GM19043 (cell line): ENCODE results near the gene FOSL2.

Experiments
- ATAC-seq: cut with Tn5 transposase; IDR thresholded peaks from one replicate; pipeline ENCODE4 v1.9.1; 2021; ENCODE audit warnings: low read depth; ENCODE audit not compliant: unreplicated experiment

Gene FOSL2

DNA sequence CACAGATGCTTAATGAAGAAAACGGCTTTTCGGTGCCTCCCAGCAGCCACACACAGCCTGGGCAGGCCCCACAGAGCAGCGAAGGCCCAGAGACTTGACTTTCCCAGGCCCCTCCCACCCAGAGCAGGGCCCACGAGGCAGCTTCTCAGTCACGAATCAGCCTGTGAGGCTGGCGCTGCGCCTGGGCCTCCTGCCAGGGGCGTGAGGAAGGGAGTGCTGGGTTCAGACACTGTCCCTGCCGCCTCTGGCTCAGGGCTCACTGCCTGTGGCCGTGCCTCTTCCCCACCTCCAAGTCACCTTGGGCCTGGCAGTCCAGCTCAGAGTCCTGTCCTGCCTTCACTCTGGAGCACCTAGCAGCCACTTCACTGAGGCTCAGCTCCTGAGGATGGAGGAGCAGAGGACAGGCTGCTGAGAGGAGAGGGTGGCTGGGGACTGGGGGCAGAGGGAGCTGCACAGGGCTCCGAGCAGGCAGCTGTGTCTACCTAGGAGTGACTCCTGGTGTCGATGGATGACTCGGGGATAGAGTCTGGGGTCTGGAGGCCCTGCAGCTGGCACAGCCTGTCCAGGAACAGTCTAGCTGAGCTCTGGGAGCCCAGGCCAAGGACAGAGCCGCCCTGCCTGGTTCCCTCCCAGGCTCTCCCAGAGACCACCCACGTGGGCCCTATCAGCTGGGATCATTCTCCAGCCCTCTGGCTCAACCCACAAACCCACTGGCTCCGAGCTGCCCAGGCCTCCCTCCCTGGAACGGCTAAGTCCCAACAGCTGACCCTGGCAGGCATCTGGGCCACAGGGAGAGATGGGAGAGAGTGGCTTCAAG is 36.4 kb upstream of the FOSL2 start:
- no peak for ATAC-seq

- ATAC-seq: no peak
Measured at GRCh38 chr2:28357055-28357454, 35.6 kb upstream of the FOSL2 start.

DNA sequence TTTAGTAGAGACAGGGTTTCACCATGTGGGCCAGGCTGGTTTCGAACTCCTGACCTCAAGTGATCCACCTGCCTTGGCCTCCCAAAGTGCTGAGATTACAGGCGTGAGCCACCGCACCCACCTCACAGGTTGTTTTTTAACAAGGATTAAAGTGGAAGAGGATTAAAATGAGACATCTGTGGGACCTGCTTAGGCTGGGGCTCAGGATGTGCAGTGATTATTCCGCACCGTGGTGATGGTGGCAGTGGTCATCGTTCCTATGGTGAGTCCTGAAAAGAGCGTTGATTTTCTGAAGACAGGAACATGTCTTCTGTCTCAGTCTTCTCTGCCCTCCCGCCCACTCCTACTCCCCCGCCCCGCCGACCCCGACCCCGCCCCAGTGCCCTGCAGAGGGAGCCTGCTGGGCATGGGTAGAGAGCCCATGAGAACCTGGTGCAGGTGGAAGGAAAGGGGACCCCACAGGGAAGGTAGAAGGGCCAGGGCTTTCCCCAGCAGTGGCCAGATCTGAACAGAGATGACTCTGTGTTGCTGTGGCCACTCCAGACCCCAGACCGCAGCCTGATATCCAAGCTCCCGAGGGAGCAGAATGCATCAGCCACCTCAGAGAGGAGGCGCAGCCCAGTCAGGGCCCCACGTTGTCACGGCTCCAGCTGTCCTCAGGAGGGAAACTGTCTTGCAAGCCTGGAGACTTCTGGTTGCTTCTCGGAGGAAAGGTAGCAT is 34.5 kb upstream of the FOSL2 start:
- no peak for ATAC-seq

DNA sequence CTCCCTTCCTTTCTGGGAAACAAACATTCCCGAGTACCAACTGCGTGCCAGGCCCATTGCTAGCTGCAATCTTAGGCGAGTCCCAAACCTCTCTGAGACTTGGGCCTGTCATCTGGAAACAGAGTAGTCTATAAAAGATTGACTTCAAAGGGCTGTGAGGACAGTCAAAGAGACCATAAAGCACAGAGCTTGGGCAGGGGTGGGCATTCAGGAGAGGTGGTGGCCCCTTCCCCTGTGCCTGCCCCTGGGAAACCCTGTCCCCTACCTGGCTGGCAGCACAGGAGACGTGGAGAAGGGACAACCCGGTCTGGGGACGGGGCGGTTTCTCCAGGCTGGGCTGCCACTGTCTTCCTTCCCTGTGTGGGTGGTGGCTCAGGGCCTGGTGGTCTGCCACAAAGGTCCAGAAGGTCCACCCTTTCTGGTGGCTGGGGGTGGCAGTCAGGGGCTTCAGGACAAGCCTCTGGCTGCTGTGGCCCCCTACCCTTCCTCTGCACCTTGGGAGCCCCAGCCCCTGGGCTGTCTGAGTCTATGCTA is 33.9 kb upstream of the FOSL2 start:
- peak; percentile 8 for ATAC-seq

DNA sequence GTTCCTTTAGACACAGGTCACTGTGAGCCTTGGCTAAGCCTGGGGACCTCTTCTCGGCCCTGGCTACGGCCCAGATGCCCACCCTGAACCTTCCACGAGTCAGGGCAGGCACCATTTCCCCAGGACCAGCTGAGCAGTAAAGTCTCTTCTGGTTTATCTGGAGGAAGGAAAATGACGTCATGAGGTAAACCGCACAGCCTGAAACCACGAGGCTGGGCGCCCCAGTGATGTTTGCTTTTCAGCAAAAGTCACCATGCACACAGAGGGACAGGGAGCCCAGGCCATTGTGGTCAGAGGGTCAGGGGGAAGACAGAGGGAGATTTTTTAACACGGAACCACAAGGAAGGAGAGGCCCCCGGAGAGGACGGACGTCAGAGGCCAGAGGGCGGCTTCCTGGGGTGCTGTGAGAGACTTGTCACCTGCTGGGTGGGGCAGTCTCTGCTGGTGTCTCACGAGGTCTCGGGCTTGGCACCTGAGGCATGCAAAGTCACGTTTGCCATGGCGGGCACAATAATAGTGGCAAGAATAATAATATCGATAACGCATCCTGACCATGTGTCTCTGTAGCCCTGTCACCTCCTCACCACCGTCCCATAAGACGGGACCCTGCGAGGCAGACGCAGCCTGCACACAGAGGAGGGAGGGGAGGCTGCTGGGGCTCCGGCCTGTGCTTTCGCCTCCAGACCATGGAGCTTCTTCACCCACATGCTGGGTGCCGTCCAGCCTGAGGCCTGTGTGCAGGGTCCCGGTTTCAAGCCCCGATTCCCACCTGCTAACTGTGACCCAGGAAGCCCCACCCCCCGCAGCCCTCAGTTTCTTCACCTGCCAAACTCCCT is 33.2 kb upstream of the FOSL2 start:
- peak; percentile 76 for ATAC-seq

DNA sequence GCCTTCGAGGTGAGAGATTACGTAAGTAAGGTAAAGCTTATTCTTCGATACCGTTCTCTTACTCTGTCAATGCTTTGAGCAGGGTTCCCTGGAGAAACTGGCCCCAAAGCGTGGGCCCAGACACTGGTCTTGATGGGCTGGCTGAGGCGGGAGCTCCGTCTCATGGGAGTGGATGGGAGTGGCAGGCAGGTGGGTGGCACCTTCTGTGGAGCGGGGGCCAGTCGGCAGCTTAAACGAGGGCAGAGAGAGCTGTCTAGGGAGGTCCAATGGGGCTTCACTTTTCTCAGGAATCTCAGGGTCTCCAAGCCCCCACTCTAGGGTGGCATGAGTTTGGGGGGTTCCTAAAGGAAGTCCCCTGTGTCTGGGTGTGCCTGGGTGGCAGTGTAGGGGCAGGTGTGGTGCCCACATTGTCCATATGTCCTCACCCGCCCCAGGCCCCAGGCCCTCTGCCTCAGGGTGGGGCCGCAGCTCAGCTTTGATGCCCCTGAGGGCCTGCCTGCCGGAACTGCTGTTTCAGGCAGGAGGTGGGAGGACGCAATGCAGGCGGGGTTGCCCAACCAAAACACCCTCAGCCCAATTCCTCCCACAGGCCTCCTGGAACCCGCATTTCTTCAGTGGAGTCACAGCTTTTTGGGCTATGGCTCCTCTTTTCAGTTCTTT is 32.5 kb upstream of the FOSL2 start:
- ATAC-seq: no peak

DNA sequence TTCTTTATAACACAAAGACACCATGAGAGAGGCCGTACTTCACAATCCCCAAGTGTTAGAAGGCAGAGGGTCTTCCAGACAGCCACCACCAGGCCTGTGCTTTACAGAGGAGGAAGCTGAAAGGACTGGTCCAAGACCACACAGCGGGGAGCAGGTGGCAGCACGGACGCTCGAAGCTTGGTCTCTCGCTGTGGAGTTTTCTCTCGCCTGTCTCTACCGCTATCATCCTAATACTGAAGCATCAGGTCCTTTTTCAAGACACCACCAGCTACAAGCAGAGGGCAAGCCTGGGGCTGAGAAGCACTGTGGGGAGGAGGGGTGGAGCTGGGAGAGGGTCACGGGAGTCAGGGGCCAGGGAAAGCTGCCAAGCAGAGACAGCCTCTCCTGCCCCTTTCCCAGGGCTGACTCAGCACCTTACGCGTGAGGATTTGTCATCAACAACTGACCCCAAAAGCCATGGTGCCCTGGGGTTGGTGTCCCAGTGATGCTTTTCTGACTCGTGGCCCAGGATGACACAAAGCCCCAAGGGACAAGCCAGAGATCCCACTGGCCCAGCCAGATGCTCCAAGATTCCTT is 31.9 kb upstream of the FOSL2 start:
- no peak for ATAC-seq

- ATAC-seq: no peak
Measured at GRCh38 chr2:28361991-28362710, 30.5 kb upstream of the FOSL2 start.

DNA sequence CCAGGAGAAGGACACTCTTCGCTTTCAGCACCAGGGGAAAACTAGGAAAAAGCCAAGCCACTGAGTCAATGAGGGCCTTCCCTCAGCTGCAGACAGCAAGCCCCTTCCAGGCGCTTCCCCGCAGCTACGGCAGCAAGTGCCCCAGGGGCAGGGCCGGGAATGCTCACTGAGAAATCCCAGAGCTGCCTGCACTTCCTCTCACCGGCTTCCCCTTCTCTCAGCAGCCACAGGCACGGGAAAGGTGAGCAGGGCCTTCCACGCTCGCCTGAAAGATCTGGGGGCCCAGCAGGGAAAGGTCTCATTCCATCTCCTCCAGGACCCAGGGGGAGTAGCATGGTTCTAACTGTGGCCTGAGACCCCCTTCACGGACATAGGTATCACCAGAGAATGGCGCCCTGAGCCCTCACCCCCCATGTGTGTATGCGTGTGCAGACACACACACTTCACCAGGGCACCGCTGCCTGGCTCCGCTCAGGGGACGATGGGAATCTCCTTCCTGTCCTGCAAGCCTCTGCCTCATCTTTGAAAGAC is 29.6 kb upstream of the FOSL2 start:
- ATAC-seq: no peak

- ATAC-seq: no peak
Measured at GRCh38 chr2:28363686-28364280, 28.9 kb upstream of the FOSL2 start.

GRCh38 chr2:28364610-28365009 is 28.0 kb upstream of the FOSL2 start:
- ATAC-seq: no peak

DNA sequence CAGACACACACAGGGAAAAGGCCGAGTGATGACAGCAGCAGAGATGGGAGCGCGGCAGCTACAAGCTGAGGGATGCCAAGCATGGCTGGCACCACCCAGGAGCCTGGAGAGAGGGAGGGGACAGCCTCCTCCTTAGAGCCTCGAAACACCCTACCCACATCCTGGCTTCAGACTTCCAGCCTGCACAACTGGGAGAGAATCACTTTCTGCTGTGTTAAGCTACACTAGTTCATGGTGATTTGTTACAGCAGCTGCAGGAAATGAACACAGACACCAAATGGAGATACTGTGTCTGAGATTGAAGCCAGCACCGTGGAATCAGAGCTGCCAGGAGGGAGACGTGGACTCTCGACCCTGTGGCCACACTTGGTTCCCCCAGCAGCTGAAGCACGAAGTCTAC is 27.5 kb upstream of the FOSL2 start:
- no peak for ATAC-seq

GRCh38 chr2:28366149-28366495 is 26.5 kb upstream of the FOSL2 start:
- no peak for ATAC-seq

GRCh38 chr2:28366496-28367282 is 26.0 kb upstream of the FOSL2 start:
- no peak for ATAC-seq

- no peak for ATAC-seq
Measured at GRCh38 chr2:28367667-28368356, 24.8 kb upstream of the FOSL2 start.

DNA sequence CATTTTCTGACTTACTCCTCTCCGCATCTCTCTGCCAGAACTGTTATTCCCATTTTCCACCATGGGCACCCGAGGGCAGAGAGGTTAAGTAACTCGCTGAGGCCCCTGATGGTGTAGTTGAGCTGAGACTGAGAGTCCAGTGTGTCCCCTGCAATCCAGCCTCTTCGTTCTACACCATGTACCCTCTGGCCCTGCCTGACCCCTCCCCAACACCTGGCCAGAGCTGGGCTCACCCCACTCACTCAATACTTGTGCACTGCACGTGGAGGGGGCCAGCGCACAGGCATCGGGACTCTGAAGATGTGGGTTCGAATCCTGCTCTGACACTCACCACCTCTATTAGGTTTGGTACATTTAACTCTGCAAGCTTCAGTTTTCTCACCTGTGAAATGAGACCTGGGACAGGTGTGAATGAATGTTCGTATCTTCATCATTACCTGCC is 24.3 kb upstream of the FOSL2 start:
- no peak for ATAC-seq

- ATAC-seq: no peak
Measured at GRCh38 chr2:28369358-28369757, 23.3 kb upstream of the FOSL2 start.
